Subcutaneous abdominal adipose tissue (tissue), 5 donors: Measurements from ENCODE around the gene METRN.

Experiments
- H3K27ac ChIP-seq: one replicate; pipeline ENCODE4 v1.7.0; 2013; ENCODE audit warnings: low read depth, mild to moderate bottlenecking, inconsistent platforms, low read length, moderate library complexity
- H3K27me3 ChIP-seq, 5 donors: one replicate each; pipeline ENCODE4 v1.7.0; 2013; ENCODE audit warnings: low read length in 5 of 5, inconsistent platforms in 1 of 5; ENCODE audit not compliant: control insufficient read depth in 5 of 5, insufficient read depth in 4 of 5
- H3K36me3 ChIP-seq, 5 donors: one replicate each; pipeline ENCODE4 v1.7.0; 2013; ENCODE audit warnings: low read length in 5 of 5; ENCODE audit not compliant: control insufficient read depth in 5 of 5, insufficient read depth in 5 of 5
- H3K4me1 ChIP-seq, 5 donors: one replicate each; pipeline ENCODE4 v1.7.0; 2013; ENCODE audit warnings: low read length in 5 of 5, mild to moderate bottlenecking in 3 of 5, moderate library complexity in 1 of 5; ENCODE audit not compliant: control insufficient read depth in 5 of 5, insufficient read depth in 5 of 5
- H3K4me3 ChIP-seq, 5 donors: one replicate each; pipeline ENCODE4 v1.7.0; 2013; ENCODE audit warnings: low read length in 5 of 5, low read depth in 1 of 5
- H3K9ac ChIP-seq, 5 donors: one replicate each; pipeline ENCODE4 v1.7.0; 2013; ENCODE audit warnings: low read length in 5 of 5, mild to moderate bottlenecking in 4 of 5, moderate library complexity in 3 of 5
- H3K9me3 ChIP-seq, 5 donors: one replicate each; pipeline ENCODE4 v1.7.0; 2013; ENCODE audit warnings: low read length in 5 of 5; ENCODE audit not compliant: control insufficient read depth in 5 of 5
- donor health status: healthy.
- donor health status: healthy.
- donor health status: healthy.
- donor health status: healthy.
- donor health status: healthy.

The METRN gene

GRCh38 chr16:682493-683395, 32.2 kb upstream of the METRN start:
- Histone ChIP-seq H3K36me3 (peaks cover 0 to 34% (median 29%) of the 10 kb centered on the region in 5 donors), H3K27ac (peak overlapping the region; percentile 37), H3K4me3 (peak overlapping the region in 2 of 5 donors; percentile 68 to 78), H3K9ac (peak overlapping the region in 3 of 5 donors; percentile 24 to 71 (median 62)), H3K27me3 (no peaks in the 10 kb centered on the region), H3K9me3 (no peaks in the 10 kb centered on the region), H3K4me1 (peaks cover 4 to 65% (median 51%) of the 10 kb centered on the region in 5 donors)

- Histone ChIP-seq H3K27ac (peak overlapping the region; percentile 37), H3K9me3 (no peaks in the 10 kb centered on the region), H3K9ac (peak overlapping the region in 3 of 5 donors; percentile 62 to 71 (median 68)), H3K27me3 (no peaks in the 10 kb centered on the region), H3K4me1 (peaks cover 4 to 68% (median 51%) of the 10 kb centered on the region in 5 donors), H3K4me3 (peak overlapping the region in 4 of 5 donors; percentile 67 to 80 (median 73)), H3K36me3 (peaks cover 0 to 35% (median 31%) of the 10 kb centered on the region in 5 donors)
Observed at GRCh38 chr16:683396-684070, 31.4 kb upstream of the METRN start.

- Histone ChIP-seq H3K36me3 (peaks cover 0 to 35% (median 31%) of the 10 kb centered on the region in 5 donors), H3K9me3 (no peaks in the 10 kb centered on the region), H3K27ac (peak within 1 kb of the TSS; percentile 50), H3K9ac (peak within 1 kb of the TSS in 4 of 5 donors; percentile 58 to 78 (median 68)), H3K4me3 (peak within 1 kb of the TSS in 4 of 5 donors; percentile 67 to 80 (median 73)), H3K27me3 (no peaks in the 10 kb centered on the region), H3K4me1 (peaks cover 7 to 69% (median 55%) of the 10 kb centered on the region in 5 donors)
Observed at GRCh38 chr16:684071-684794, 30.7 kb upstream of the METRN start, which contains the start of gene JMJD8. TSS of gene JMJD8 (minus strand) at chr16:684334. CDS start at chr16:684319, 15 bp downstream.

- H3K9me3 ChIP-seq: no peaks in the 10 kb centered on the region
- H3K4me1 ChIP-seq: peaks cover 11 to 71% (median 59%) of the 10 kb centered on the region in 5 donors
- H3K27me3 ChIP-seq: no peaks in the 10 kb centered on the region
- peak overlapping the region in 2 of 5 donors; percentile 68 to 78 for H3K4me3 ChIP-seq
- H3K36me3 ChIP-seq: peaks cover 0 to 35% (median 31%) of the 10 kb centered on the region in 5 donors
- no peak overlapping the region for H3K9ac ChIP-seq
- H3K27ac ChIP-seq: no peak overlapping the region
Observed at GRCh38 chr16:684961-685696, 29.8 kb upstream of the METRN start.

- H3K9ac ChIP-seq: no peak overlapping the region
- H3K36me3 ChIP-seq: peaks cover 0 to 35% (median 31%) of the 10 kb centered on the region in 5 donors
- H3K27me3 ChIP-seq: no peaks in the 10 kb centered on the region
- no peaks in the 10 kb centered on the region for H3K9me3 ChIP-seq
- H3K4me3 ChIP-seq: no peak overlapping the region
- H3K27ac ChIP-seq: no peak overlapping the region
- H3K4me1 ChIP-seq: peaks cover 11 to 74% (median 62%) of the 10 kb centered on the region in 5 donors
Observed at GRCh38 chr16:685967-686366, 29.0 kb upstream of the METRN start.

GRCh38 chr16:686459-687260, 28.3 kb upstream of the METRN start:
- H3K9me3 ChIP-seq: no peaks in the 10 kb centered on the region
- peaks cover 0 to 32% (median 29%) of the 10 kb centered on the region in 5 donors for H3K36me3 ChIP-seq
- no peaks in the 10 kb centered on the region for H3K27me3 ChIP-seq
- H3K4me1 ChIP-seq: peaks cover 7 to 67% (median 55%) of the 10 kb centered on the region in 5 donors
- no peak overlapping the region for H3K9ac ChIP-seq
- H3K4me3 ChIP-seq: no peak overlapping the region
- H3K27ac ChIP-seq: no peak overlapping the region

- Histone ChIP-seq H3K36me3 (peaks cover 0 to 24% (median 20%) of the 10 kb centered on the region in 5 donors), H3K4me1 (peaks cover 6 to 59% (median 46%) of the 10 kb centered on the region in 5 donors), H3K9me3 (no peaks in the 10 kb centered on the region), H3K27ac (no peak overlapping the region), H3K27me3 (peaks cover 0 to 5% (median 5%) of the 10 kb centered on the region in 5 donors), H3K4me3 (no peak overlapping the region), H3K9ac (no peak overlapping the region)
Observed at GRCh38 chr16:687499-687898, 27.4 kb upstream of the METRN start.

GRCh38 chr16:689175-689897, 25.6 kb upstream of the METRN start:
- Histone ChIP-seq H3K27ac (peak overlapping the region; percentile 70), H3K4me3 (peak overlapping the region; percentile 78 to 95 (median 90)), H3K4me1 (peaks cover 6 to 43% (median 31%) of the 10 kb centered on the region in 5 donors), H3K9me3 (no peaks in the 10 kb centered on the region), H3K27me3 (peaks cover 14 to 20% (median 18%) of the 10 kb centered on the region in 5 donors), H3K9ac (peak overlapping the region; percentile 84 to 98 (median 97)), H3K36me3 (peaks cover 0 to 16% (median 15%) of the 10 kb centered on the region in 5 donors)
